GM21447 (cell line): ENCODE data around the gene FAM184A.

Experiments
- ATAC-seq: cut with Tn5 transposase; IDR thresholded peaks from one replicate; pipeline ENCODE4 v1.9.1; 2021; ENCODE audit not compliant: unreplicated experiment

The FAM184A gene

DNA sequence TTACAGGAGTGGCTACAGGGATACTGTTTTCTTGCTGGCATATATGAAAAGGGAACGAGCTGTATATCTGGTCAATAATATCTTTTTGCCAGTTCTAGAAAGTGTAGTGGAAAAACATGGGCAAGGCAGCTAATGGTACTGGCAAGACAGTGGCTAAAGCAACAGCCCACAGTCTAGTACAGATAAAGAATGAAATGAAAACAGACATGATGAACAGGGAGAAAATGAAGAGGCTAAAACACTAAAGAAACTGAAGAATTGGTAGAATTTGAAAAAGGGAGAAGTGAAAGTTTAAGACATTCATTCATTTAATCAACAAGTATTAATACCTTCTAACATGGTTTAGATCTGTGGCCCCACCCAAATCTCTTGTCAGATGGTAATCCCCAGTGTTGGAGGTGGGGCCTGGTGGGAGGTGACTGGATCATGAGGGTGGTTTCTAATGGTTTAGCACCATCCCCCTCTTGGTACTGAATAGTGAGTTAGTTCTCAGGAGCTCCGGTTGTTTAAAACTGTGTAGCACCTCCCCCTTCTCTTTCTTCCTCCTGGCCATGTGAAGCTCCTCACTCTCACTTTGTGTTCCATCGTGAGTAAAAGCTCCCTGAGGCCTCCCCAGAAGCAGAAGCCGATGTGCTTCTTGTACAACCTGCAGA is 18.1 kb downstream of the FAM184A start:
- no peak for ATAC-seq

- ATAC-seq, result no peak
These were observed 23.4 kb downstream of the FAM184A start for GRCh38 chr6:119055069-119055468.

DNA sequence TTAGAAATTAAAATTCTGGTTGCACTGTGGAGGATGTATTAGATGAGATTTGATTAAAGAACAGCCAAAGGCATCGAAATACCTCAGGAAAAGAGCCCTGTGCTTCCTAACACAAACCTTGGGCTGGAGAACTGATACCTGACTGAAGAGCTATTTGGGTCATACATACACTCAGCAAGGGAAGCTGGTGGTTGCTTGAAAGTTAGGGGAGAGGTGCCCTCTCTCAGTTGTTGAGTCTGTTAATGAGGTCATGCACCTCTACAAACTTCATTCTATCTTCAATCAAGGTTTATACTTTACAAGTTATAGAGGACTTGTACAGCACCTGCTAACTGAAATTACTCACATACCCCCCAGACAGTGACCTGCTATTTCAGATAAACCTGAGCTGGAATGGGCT is 25.5 kb downstream of the FAM184A start:
- no peak for ATAC-seq

DNA sequence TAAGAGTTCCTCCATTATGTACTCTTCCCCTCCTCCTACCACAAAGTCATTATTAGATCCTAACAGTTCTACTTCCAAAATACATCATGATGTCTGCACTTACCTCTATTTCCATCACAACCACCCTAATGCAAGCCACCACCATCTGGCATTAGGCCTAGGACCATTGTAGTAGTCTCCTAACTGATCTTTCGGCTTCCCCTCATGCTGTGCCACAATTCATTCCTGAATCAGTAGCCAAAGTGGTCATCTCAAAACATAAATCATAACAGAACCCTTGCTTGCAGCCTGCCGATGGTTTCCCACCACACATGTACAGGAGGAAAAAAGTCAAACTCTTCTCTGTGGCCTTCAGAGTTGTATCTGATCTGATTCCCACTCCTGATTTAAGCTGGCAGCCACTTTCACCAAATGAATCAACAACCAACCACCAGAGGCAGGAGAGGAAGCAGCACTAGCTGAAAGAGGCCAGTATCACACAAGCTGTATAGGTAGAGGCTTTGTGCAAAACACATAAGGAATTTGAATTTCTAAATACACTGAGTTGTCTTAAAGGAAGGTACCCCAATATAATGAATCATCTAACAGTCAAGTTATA is 26.1 kb downstream of the FAM184A start:
- ATAC-seq, result no peak

DNA sequence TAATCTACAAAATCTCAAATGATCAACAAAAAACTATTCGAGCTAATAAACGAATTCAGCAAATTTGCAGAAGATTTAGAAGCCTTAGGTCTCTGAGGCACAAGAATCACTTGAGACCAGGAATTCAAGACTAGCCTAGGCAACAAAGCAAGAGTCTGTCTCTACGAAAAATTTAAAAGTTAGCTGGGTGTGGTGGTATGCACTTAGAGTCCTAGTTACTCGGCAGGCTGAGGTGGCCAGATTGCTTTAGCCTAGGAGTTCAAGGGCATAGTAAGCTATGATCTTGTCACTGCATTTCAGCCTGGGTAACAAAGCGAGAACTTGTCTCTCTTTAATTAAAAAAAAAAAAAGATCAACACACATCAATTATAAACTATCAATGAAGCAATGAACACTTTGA is 34.2 kb downstream of the FAM184A start:
- ATAC-seq, result no peak

DNA sequence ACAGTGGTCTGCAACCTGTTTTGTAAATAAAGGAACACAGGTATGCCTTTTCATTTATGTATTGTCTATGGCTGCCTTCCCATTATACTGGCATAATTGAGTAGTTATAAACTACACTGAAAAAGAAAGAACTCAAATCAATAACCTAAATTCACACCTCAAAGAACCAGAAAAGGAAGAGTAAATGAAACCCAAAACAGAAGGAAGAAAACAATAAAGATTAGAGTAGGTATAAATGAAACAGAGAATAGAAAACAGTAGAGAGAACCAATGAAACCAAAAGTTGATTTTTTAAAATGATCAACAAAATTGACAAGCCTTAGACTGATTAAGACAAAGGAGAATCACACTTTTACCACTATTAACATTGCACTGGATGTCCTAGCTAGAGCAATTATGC is 34.7 kb downstream of the FAM184A start:
- peak; percentile 70 for ATAC-seq

GRCh38 chr6:119043265-119043664 is 35.2 kb downstream of the FAM184A start:
- no peak for ATAC-seq

DNA sequence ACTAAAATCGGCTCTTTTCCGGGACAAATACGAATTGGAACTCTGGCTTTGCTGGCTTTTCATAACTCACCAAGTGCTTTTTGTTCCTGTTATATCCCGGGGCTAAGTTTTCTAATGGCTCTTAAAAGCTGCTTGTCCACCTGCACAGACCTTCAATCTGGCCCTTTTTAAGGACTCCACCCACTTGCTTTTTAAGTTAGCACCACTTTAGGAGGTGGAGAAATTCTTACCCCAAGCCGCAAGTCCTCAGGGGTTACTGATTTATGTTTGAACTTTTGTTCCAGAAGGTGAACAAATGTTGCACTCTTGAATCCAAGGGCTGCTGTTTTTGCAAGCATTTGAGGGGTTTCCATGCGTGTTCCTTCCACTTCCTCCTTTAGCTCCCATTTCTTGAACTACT is 37.8 kb downstream of the FAM184A start:
- no peak for ATAC-seq

DNA sequence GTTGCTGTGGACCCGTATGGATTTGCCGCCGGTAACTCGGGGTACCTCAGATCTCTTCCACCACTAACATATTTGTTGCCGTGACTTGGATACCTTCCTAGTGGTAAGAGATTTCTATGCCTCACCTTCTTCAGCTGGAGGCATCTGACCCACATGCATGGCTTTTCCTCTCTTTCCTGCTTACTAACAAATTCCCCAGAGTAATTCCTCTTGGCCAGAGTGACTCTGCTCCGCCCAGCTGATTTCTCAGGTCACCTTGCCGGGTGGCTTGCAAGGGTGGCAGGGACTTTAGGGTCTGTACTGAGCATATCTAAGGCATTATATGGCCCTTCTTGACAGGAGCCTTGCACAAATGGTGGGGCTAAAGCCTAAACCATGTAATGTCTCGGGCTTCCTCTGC is 38.2 kb downstream of the FAM184A start:
- ATAC-seq, result no peak

GRCh38 chr6:119037941-119038623 is 40.4 kb downstream of the FAM184A start:
- no peak for ATAC-seq

DNA sequence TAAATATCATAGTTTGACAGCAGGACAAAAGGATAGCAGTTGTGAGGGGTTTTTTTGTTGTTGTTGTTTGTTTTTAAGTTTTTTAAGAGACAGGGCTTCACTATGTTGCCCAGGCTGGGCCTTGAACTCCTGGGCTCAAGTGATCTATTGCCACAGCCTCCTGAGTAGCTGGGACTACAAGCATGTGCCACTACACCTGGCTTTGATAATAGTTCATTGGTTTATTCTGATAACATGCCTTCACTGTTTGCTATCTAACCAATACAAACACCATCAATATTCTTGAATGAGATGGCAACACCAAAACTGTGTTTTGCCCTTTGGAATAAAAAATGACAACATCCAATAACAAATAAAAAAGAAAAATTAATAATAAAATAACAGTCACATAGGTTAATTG is 41.2 kb downstream of the FAM184A start:
- no peak for ATAC-seq

GRCh38 chr6:119036081-119036480 is 42.4 kb downstream of the FAM184A start:
- no peak for ATAC-seq

GRCh38 chr6:119035459-119035858 is 43.0 kb downstream of the FAM184A start:
- ATAC-seq, result no peak

DNA sequence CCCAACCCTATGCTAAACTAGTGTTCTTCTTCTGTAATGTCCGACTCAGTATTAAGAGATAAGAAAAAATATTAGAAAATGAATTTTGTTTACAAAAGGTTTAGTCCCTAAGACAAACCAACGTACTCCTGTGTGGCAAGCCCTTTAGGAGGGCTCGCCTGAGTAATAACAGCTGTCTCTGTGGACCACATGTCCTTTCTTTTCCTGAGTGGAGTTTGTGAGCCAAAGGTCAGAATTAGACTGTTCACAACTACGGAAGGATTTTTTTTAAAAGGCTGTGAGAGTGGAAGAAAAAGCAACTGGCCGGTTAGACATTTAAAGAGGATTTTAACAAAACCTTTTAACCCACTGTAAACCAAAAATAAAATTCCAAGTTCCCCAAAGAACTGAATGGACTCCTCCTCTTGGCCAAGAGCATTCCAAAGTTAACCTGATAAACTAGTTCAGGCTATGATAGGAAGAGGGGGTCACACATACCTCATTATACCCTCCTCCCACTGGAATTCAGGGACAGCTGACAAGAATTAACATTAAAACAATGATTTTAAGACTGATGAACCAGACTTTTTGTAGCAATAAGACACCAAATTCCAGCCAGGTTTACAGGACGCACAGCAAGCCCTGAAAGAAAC is 43.5 kb downstream of the FAM184A start:
- no peak for ATAC-seq

DNA sequence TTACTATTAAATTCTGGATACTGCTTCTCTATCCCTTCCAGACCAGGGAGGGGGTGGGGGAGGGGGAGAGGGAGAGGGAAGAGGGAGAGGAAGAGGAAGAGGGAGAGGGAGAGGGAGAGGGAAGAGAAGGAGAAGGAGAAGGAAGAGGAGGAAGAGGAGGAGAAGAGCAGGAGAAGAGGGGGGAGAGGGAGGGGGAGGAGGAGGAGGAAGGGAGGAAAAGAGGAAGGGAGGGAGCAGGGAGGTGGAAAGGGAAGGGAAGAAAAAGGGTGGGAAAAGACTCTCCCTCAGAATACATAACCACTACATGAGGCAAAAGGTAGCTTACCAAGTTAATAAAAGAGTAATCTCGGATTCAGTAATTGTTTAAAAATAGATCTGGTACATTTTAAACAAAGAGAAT is 46.0 kb downstream of the FAM184A start:
- ATAC-seq, result no peak

DNA sequence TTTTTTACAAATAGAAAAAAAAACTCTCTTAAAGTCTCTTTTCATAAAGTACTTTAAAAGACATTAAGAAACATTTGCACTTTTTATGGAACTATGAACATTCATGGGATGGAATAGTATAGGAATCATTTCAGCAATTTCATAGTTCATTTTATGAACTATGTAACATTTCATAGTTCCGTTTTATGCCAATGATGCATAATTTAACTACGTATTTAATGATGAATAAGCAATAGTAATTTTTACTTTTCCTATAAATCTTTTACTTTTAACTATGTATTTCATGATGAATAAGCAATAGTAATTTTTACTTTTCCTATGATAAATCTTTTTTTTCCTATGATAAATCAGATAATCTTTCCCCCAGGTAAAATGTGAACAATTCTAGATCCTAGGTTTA is 47.7 kb downstream of the FAM184A start:
- no peak for ATAC-seq

GRCh38 chr6:119028091-119028490 is 50.4 kb downstream of the FAM184A start:
- no peak for ATAC-seq

GRCh38 chr6:119027465-119027864 is 51.0 kb downstream of the FAM184A start:
- no peak for ATAC-seq

DNA sequence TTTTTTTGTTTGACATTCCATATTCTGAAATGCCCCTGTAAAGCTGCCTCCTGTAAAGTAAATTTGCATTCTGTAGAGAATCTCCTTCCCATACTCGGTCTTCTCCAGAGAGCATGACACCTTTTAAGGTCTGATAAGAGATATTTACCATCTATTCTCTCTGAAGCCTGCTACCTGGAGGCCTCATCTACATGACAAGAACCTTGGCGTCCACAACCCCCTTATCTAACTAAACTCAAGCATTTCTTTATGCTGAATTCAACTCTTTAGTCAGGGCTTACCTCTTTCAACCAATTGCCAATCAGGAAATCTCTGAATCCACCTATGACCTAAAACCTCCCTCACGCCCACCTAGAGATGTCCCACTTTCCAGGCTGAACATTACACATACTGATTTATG is 51.6 kb downstream of the FAM184A start:
- ATAC-seq, result no peak

DNA sequence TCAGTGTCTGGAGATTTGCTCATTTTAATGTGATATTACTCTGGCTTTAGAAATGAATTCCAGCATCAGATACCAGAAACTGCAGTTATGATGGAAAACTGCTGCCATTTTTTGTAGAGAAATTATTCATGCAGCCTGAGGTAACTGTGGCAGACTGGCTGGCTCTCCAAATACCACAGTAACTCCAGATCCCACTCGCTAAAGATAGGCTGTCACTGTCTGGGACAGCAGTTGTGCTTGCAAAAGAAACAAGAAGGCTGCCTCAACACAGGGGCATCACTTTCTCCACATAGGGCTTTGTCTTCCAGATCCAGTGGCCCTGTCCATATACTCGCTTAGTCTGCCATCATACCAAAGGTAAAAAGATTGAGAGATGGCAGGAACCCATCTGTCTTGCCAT is 52.7 kb downstream of the FAM184A start:
- no peak for ATAC-seq

DNA sequence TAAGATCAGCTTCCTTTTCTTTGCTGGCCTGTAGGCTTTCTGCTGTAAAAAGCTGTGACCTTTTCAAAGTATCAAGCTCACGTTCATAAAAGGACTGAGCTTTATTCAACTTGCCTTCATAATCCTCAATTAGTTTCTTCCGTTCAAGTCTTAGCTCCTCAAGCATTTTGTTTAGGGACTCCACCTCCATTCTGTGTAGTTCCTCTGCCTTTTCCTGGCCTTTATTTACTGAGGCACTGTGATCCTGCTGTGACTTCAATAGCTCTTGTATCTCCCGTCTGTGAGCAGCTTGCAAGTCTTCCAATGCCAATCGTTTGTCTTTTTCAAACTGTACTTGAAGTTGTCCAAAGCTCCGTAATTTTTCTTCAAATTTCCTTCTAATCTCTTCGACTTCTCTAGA is 54.4 kb downstream of the FAM184A start:
- no peak for ATAC-seq

DNA sequence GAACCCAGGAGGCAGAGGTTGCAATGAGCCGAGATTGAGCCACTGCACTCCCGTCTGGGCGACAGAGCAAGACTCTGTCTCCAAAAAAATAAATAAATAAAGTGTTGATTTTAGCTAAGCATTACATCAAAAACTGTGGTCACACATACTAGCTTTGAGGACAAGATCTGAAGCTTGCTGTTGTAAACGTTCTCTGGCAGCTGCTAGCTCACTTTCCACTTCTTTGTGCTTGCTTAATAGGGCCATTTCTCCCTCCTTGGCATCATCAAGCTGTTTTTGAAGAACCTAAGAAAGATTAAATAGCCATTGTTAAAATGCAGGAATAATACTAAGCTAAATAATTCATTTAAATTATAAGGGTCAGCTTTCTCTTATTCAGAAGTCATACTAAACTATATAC is 55.7 kb downstream of the FAM184A start:
- ATAC-seq, result no peak
